GM12878 (cell line): ENCODE results near the gene OTOA. TPM values are rescaled to one million over a fixed set of nuclear protein-coding genes. Genes with fewer than 3 reads are reported as not detected.

Source experiments
- ATAC-seq: fragments of 200-7000 bp; cut with Tn5 transposase; 3 replicates; pipeline ENCODE4 v1.9.1; 2020; ENCODE audit warnings: mild to moderate bottlenecking, moderate library complexity
- BruUV-seq: library from RNA; stranded (reverse); fragments of 400-500 nt; replicated peaks from 2 replicates; lab custom pipeline; 2021; lab: Mats Ljungman, UMichigan
- CTCF ChIA-PET: fragments of 300-600 bp; sonication (Branson Sonifier 250); formaldehyde crosslinking; extraction: SDS; loops from one replicate; lab custom pipeline; 2021; ENCODE audit warnings: inconsistent platforms; lab: Yijun Ruan, JAX
- POLR2A ChIA-PET: fragments of 350-600 bp; formaldehyde crosslinking; extraction: SDS; loops from one replicate; lab custom pipeline; 2021; ENCODE audit warnings: inconsistent platforms; lab: Charles Lee
- RAD21 ChIA-PET: fragments of 300-600 bp; sonication (Branson Sonifier 250); formaldehyde crosslinking; loops from one replicate; lab custom pipeline; 2023; ENCODE audit warnings: antibody characterized with exemption; ENCODE audit not compliant: unreplicated experiment; lab: Charles Lee
- SMC1A ChIA-PET: fragments of 300-600 bp; sonication (Branson Sonifier 250); formaldehyde crosslinking; loops from one replicate; lab custom pipeline; 2023; ENCODE audit not compliant: unreplicated experiment, uncharacterized antibody; lab: Charles Lee
- DNase-seq: peaks from one replicate; pipeline ENCODE4 v3.0.0-alpha.2; 2011; ENCODE audit warnings: low read depth, low spot score
- FAIRE-seq: peaks from 3 replicates; lab custom pipeline; 2011; peaks lifted over from hg19 to GRCh38; lab: Jason Lieb, UNC
- H2AFZ ChIP-seq: 2 replicates; pipeline ENCODE4 v1.6.0; 2011; ENCODE audit warnings: low read depth, low read length, control low read depth; ENCODE audit not compliant: control insufficient read depth
- H3K27ac ChIP-seq: 2 replicates; pipeline ENCODE4 v1.5.1; 2011; ENCODE audit warnings: control low read depth; ENCODE audit not compliant: control insufficient read depth, insufficient read depth
- H3K27me3 ChIP-seq, 2 experiments: replicated peaks in 1 of 2; 2 replicates each; pipeline versions ENCODE4 v1.6.0 to v1.6.1; 2011; ENCODE audit warnings: low read length in 1 of 2; ENCODE audit not compliant: control insufficient read depth in 2 of 2, insufficient read depth in 2 of 2
- H3K36me3 ChIP-seq, 2 experiments: 2 replicates each; pipeline ENCODE4 v1.5.1; 2011; ENCODE audit warnings: low read length in 1 of 2; ENCODE audit not compliant: control insufficient read depth in 2 of 2, insufficient read depth in 2 of 2
- H3K4me1 ChIP-seq: 2 replicates; pipeline ENCODE4 v1.6.1; 2011; ENCODE audit warnings: mild to moderate bottlenecking, low read length, moderate library complexity, mixed read lengths; ENCODE audit not compliant: control insufficient read depth, insufficient read depth
- H3K4me2 ChIP-seq: 2 replicates; pipeline ENCODE4 v1.6.0; 2011; ENCODE audit warnings: control low read depth; ENCODE audit not compliant: control insufficient read depth, insufficient read depth
- H3K4me3 ChIP-seq: fragments of 200-600 bp; sonication (generic); 2 replicates; pipeline ENCODE4 v1.5.1; 2016
- H3K79me2 ChIP-seq: 2 replicates; pipeline ENCODE4 v1.6.0; 2011; ENCODE audit warnings: low read length; ENCODE audit not compliant: control insufficient read depth, insufficient read depth
- H3K9ac ChIP-seq: 2 replicates; pipeline ENCODE4 v1.8.0; 2011; ENCODE audit warnings: low read length, control low read depth, mixed read lengths; ENCODE audit not compliant: control insufficient read depth, insufficient read depth
- H3K9me3 ChIP-seq: replicated peaks from 3 replicates; pipeline ENCODE4 v1.5.1; 2011; ENCODE audit warnings: mild to moderate bottlenecking, low read length; ENCODE audit not compliant: control insufficient read depth, insufficient read depth
- H4K20me1 ChIP-seq: 2 replicates; pipeline ENCODE4 v1.6.0; 2011; ENCODE audit not compliant: control insufficient read depth, insufficient read depth
- BHLHE40 ChIP-seq, 2 experiments: fragments of 450-650 bp in 1 of 2; IDR thresholded peaks; 2 replicates each; pipeline ENCODE4 v1.6.1; 2011 to 2017; ENCODE audit warnings: low read depth in 2 of 2, borderline replicate concordance in 1 of 2, improper control_type of control experiment in 1 of 2, low read length in 1 of 2, mild to moderate bottlenecking in 1 of 2
- CTCF ChIP-seq, 3 experiments: IDR thresholded peaks in 2 of 3; conservative IDR thresholded peaks in 1 of 3; 2 replicates each; pipeline ENCODE4 v1.5.1; 2011; ENCODE audit warnings: low read depth in 3 of 3, low read length in 3 of 3, mild to moderate bottlenecking in 3 of 3, control low read depth in 2 of 3, moderate library complexity in 2 of 3, inconsistent platforms in 1 of 3, mixed read lengths in 1 of 3; ENCODE audit not compliant: control insufficient read depth in 2 of 3, insufficient read depth in 1 of 3; ENCODE audit errors: extremely low read depth in 1 of 3
- ETV6 ChIP-seq, 2 experiments: fragments of 450-650 bp in 1 of 2; IDR thresholded peaks in 1 of 2; conservative IDR thresholded peaks in 1 of 2; 2 replicates each; pipeline ENCODE4 v1.6.1; 2014; ENCODE audit warnings: antibody characterized with exemption in 1 of 2, borderline replicate concordance in 1 of 2, low read depth in 1 of 2, mild to moderate bottlenecking in 1 of 2, moderate library complexity in 1 of 2
- HDAC2 ChIP-seq: fragments of 200-600 bp; sonication (generic); IDR thresholded peaks from 2 replicates; pipeline ENCODE4 v1.6.1; 2017
- JUNB ChIP-seq: IDR thresholded peaks from 2 replicates; pipeline ENCODE4 v1.6.1; 2016; ENCODE audit warnings: antibody characterized with exemption, mild to moderate bottlenecking
- MTA2 ChIP-seq: fragments of 450-650 bp; IDR thresholded peaks from 2 replicates; pipeline ENCODE4 v1.6.1; 2016; ENCODE audit warnings: low read depth, mild to moderate bottlenecking, moderate library complexity
- RAD21 ChIP-seq: IDR thresholded peaks from 2 replicates; pipeline ENCODE4 v1.6.1; 2011; ENCODE audit warnings: mild to moderate bottlenecking, low read depth, low read length, moderate library complexity; ENCODE audit not compliant: insufficient read depth
- SMC3 ChIP-seq: IDR thresholded peaks from 2 replicates; pipeline ENCODE4 v1.6.1; 2011; ENCODE audit warnings: low read length, improper control_type of control experiment, borderline replicate concordance
- YY1 ChIP-seq: IDR thresholded peaks from 2 replicates; pipeline ENCODE4 v1.6.1; 2011; ENCODE audit warnings: low read depth, mild to moderate bottlenecking, low read length
- ZNF592 ChIP-seq: fragments of 450-650 bp; IDR thresholded peaks from 2 replicates; pipeline ENCODE4 v1.6.1; 2017; ENCODE audit warnings: mild to moderate bottlenecking, moderate library complexity
- WGBS: methylation state at CpG from one replicate; pipeline ENCODE4 v1.1.6; 2016; ENCODE audit warnings: low lambda C conversion rate; ENCODE audit not compliant: insufficient replicate concordance, insufficient coverage; ENCODE audit errors: missing lambda C conversion rate; 5-methylcytosine and 5-hydroxymethylcytosine counted together
- in situ Hi-C: fragments of 300-500 bp; cut with MboI; formaldehyde crosslinking; loops from 9 replicates; pipeline ENCODE4 v1.14.3; 2018; ENCODE audit warnings: mixed read lengths
- intact Hi-C: fragments of 100-400 bp; cut with micrococcal nuclease; formaldehyde crosslinking; loops from one replicate; pipeline ENCODE4 v1.14.2; 2022; ENCODE audit not compliant: unreplicated experiment
- polyA plus RNA-seq, 11 experiments: library from polyadenylated mRNA; depleted of rRNA in 4 of 11; unstranded in 6 of 11; stranded (reverse) in 5 of 11; fragments of >200 nt; fragmentation: Nextera tagmentation in 4 of 11; fragmentation: Illumina TruSeq in 1 of 11; extraction: Ambion mirVana in 4 of 11; extraction: Trizol in 1 of 11; gene quantifications; 1 replicate in 1 of 11; 2 replicates in 10 of 11; pipeline versions ENCODE4 v1.2.1 to v1.2.3, GENCODE V29; 2011 to 2016; ENCODE audit warnings: inconsistent platforms in 2 of 11, missing spikeins in 2 of 11, low read depth in 1 of 11
- total RNA-seq, 4 experiments: library from RNA; depleted of rRNA in 3 of 4; stranded (reverse); fragments of >200 nt in 3 of 4; fragmentation: Illumina TruSeq in 1 of 4; extraction: Trizol in 1 of 4; gene quantifications; 2 replicates each; pipeline versions ENCODE4 v1.2.1 to v1.2.3, GENCODE V29; 2013 to 2021

OTOA gene
- total and polyA plus RNA-seq, 10 of the 15 experiments (the other 5 are each of a cell fraction or from before 2014, with no cell fraction given), result 0.33 to 1.5 (median 0.61) TPM

- no peak overlapping the region for H3K4me3 ChIP-seq
- ChIA-PET RAD21 (interaction anchor here (0.6 to 8.7 kb wide), 10 partner anchors 10 to 1241 kb away, joined by 3 to 79 read pairs (median 4); no protein-coding TSS in a partner anchor), POLR2A (interaction anchor here (2.2 kb wide), 1 partner anchor 51 kb away, joined by 5 read pairs; no protein-coding TSS in a partner anchor), SMC1A (interaction anchor here (0.9 to 10.1 kb wide), 16 partner anchors 10 to 146 kb away, joined by 3 to 142 read pairs (median 6); partner anchors contain the start of gene IGSF6), CTCF (interaction anchor here (0.6 to 10.4 kb wide), 20 partner anchors 9 to 592 kb away, joined by 3 to 176 read pairs (median 5); partner anchors contain the start of gene OTOA)
- H3K9me3 ChIP-seq, result no peaks in the 10 kb centered on the region; the same call in 2 of the 3 replicates
- no peaks in the 10 kb centered on the region for H3K36me3 ChIP-seq
- BruUV-seq, result no TSS peak
- peak; percentile 27 for DNase-seq
- H4K20me1 ChIP-seq, result no peaks in the 10 kb centered on the region
- H2AFZ ChIP-seq, result no peak overlapping the region
- peak; percentile 91 for FAIRE-seq
- TF ChIP-seq ZNF592 (0 out of 2 replicates have a peak, but pooled peaks have one; percentile 31), HDAC2 (no peak), ETV6 (conservative IDR thresholded peaks at IDR 0.05 in 1 of 2, IDR thresholded peaks at IDR 0.05 in 1 of 2; ENCODE audit: borderline replicate concordance in 1 of 2, low read depth in 1 of 2) (no peak), CTCF (IDR thresholded peaks at IDR 0.05 in 2 of 3, conservative IDR thresholded peaks at IDR 0.05 in 1 of 3; ENCODE audit: control insufficient read depth in 2 of 3, extremely low read depth in 1 of 3, insufficient read depth in 1 of 3, low read depth in 3 of 3, low read length in 3 of 3) (peak; percentile 65 to 85 (median 85)), SMC3 (peak; percentile 85), BHLHE40 (IDR thresholded peaks at IDR 0.05; ENCODE audit: borderline replicate concordance in 1 of 2, low read depth in 2 of 2, low read length in 1 of 2) (peak in 1 of 2 experiments; percentile 43; a peak in 1 of 4 replicates), JUNB (peak; percentile 17; the same call in 1 of the 2 replicates), YY1 (0 out of 2 replicates have a peak, but pooled peaks have one; percentile 10), RAD21 (peak; percentile 86), MTA2 (no peak)
- intact Hi-C loops (loop anchor here (1.0 to 10.0 kb wide), 3 partner anchors 51 to 1356 kb away; no protein-coding TSS in a partner anchor), in situ Hi-C loops (loop anchor here (5.0 to 10.0 kb wide), 2 partner anchors 54 to 126 kb away; partner anchors contain the start of gene IGSF6)
- H3K27me3 ChIP-seq, result no peaks in the 10 kb centered on the region; a peak in 1 of 4 replicates
- H3K27ac ChIP-seq, result no peak overlapping the region
- peak; percentile 72 for ATAC-seq
- H3K4me1 ChIP-seq, result peaks cover 6% of the 10 kb centered on the region
- no peak overlapping the region for H3K4me2 ChIP-seq
- no peak overlapping the region for H3K9ac ChIP-seq
- H3K79me2 ChIP-seq, result no peaks in the 10 kb centered on the region
- 1% methylated on average over 10 of the region's 10 CpGs for WGBS
Measured at GRCh38 chr16:21708533-21709115, 44.9 kb downstream of the OTOA start.
